ENCODE data around the gene FBXO45.

- TF ChIP-seq EZH2 (IDR thresholded peaks at IDR 0.05) = no peak
- TF ChIP-seq, protein P1, sequence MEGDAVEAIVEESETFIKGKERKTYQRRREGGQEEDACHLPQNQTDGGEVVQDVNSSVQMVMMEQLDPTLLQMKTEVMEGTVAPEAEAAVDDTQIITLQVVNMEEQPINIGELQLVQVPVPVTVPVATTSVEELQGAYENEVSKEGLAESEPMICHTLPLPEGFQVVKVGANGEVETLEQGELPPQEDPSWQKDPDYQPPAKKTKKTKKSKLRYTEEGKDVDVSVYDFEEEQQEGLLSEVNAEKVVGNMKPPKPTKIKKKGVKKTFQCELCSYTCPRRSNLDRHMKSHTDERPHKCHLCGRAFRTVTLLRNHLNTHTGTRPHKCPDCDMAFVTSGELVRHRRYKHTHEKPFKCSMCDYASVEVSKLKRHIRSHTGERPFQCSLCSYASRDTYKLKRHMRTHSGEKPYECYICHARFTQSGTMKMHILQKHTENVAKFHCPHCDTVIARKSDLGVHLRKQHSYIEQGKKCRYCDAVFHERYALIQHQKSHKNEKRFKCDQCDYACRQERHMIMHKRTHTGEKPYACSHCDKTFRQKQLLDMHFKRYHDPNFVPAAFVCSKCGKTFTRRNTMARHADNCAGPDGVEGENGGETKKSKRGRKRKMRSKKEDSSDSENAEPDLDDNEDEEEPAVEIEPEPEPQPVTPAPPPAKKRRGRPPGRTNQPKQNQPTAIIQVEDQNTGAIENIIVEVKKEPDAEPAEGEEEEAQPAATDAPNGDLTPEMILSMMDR (IDR thresholded peaks at IDR 0.05) = no peak
These were observed 56.9 kb downstream of the FBXO45 start for GRCh38 chr3:196625331-196625730.
